ENCODE measurements around the gene TCF7L2.

- TF ChIP-seq CTCF (conservative IDR thresholded peaks at IDR 0.05; ENCODE audit: low read depth, low read length) (no peak), EZH2 (IDR thresholded peaks at IDR 0.05; ENCODE audit: low read length, unreplicated experiment) (no peak)
These were observed 91.3 kb downstream of the TCF7L2 start for GRCh38 chr10:113041324-113041723.

All from PC-3 (cell line).